Breast epithelium (tissue), 3 donors: ENCODE results near the gene CACNG8.

Experiments
- CTCF ChIP-seq, 3 donors: fragments of 450-650 bp; IDR thresholded peaks; one replicate each; pipeline ENCODE4 v1.5.1; 2016 to 2017; ENCODE audit warnings: antibody characterized with exemption in 3 of 3, mild to moderate bottlenecking in 3 of 3, moderate library complexity in 3 of 3
- POLR2A ChIP-seq: fragments of 450-650 bp; IDR thresholded peaks from one replicate; pipeline ENCODE4 v1.6.1; 2016; ENCODE audit warnings: antibody characterized with exemption, mild to moderate bottlenecking, moderate library complexity
- POLR2AphosphoS5 ChIP-seq, 3 donors: sonication (generic); formaldehyde crosslinking; IDR thresholded peaks; one replicate each; pipeline ENCODE4 v1.6.1; 2017; ENCODE audit warnings: antibody characterized with exemption in 3 of 3

- no peak for TF ChIP-seq CTCF (IDR thresholded peaks at IDR 0.05)
- TF ChIP-seq POLR2A = no peak
- TF ChIP-seq POLR2AphosphoS5 (IDR thresholded peaks at IDR 0.05) = no peak
Measured at GRCh38 chr19:53989600-53990533, 27.1 kb downstream of the CACNG8 start.
